Activated T-cell treated with anti-CD3 and anti-CD28 coated beads, Interleukin-2, amount 50 U/mL, for 24 hours (primary cell): Measurements from ENCODE around the gene LRMDA.

Experiments used
- DNase-seq: peaks from one replicate; pipeline ENCODE4 v3.0.0-alpha.2; 2020
- H3K27ac Mint-ChIP-seq: 2 replicates; pipeline ENCODE4 v1.8.0; 2020; ENCODE audit warnings: mild to moderate bottlenecking, mixed read lengths
- H3K27me3 Mint-ChIP-seq: 2 replicates; pipeline ENCODE4 v1.8.0; 2020; ENCODE audit warnings: mixed read lengths
- H3K36me3 Mint-ChIP-seq: 2 replicates; pipeline ENCODE4 v1.8.0; 2020; ENCODE audit warnings: low read depth, mixed read lengths
- H3K4me1 Mint-ChIP-seq: 2 replicates; pipeline ENCODE4 v1.8.0; 2020; ENCODE audit warnings: low read depth, mixed read lengths
- H3K4me3 Mint-ChIP-seq: 2 replicates; pipeline ENCODE4 v1.8.0; 2020; ENCODE audit warnings: mild to moderate bottlenecking, moderate library complexity, mixed read lengths
- H3K9me3 Mint-ChIP-seq: 2 replicates; pipeline ENCODE4 v1.8.0; 2020; ENCODE audit warnings: mixed read lengths

Gene LRMDA

GRCh38 chr10:76088980-76089379 lies 657.6 kb downstream of the LRMDA start:
- no peak for DNase-seq
- Mint-ChIP-seq H3K4me3 (no peak overlapping the region), H3K27ac (no peak overlapping the region), H3K27me3 (peaks cover 2% of the 10 kb centered on the region), H3K9me3 (no peaks in the 10 kb centered on the region), H3K4me1 (peaks cover 7% of the 10 kb centered on the region), H3K36me3 (no peaks in the 10 kb centered on the region)

GRCh38 chr10:76089556-76090180 lies 658.2 kb downstream of the LRMDA start:
- Mint-ChIP-seq H3K27ac (no peak overlapping the region), H3K4me3 (no peak overlapping the region), H3K9me3 (no peaks in the 10 kb centered on the region), H3K4me1 (peaks cover 7% of the 10 kb centered on the region), H3K36me3 (no peaks in the 10 kb centered on the region), H3K27me3 (peaks cover 2% of the 10 kb centered on the region)
- no peak for DNase-seq

GRCh38 chr10:76091926-76092325 lies 660.5 kb downstream of the LRMDA start:
- DNase-seq, result no peak
- Mint-ChIP-seq H3K27ac (no peak overlapping the region), H3K9me3 (no peaks in the 10 kb centered on the region), H3K4me3 (no peak overlapping the region), H3K36me3 (no peaks in the 10 kb centered on the region), H3K4me1 (peaks cover under 1% of the 10 kb centered on the region), H3K27me3 (no peaks in the 10 kb centered on the region)

- Mint-ChIP-seq H3K4me3 (no peak overlapping the region), H3K9me3 (peaks cover 3% of the 10 kb centered on the region), H3K27me3 (no peaks in the 10 kb centered on the region), H3K36me3 (no peaks in the 10 kb centered on the region), H3K27ac (no peak overlapping the region), H3K4me1 (peaks cover 7% of the 10 kb centered on the region)
- no peak for DNase-seq
These were observed 675.2 kb downstream of the LRMDA start for GRCh38 chr10:76106611-76107010.

- Mint-ChIP-seq H3K4me3 (no peak overlapping the region), H3K4me1 (peaks cover 1% of the 10 kb centered on the region), H3K36me3 (no peaks in the 10 kb centered on the region), H3K27me3 (no peaks in the 10 kb centered on the region), H3K27ac (no peak overlapping the region), H3K9me3 (no peaks in the 10 kb centered on the region)
- no peak for DNase-seq
These were observed 677.3 kb downstream of the LRMDA start for GRCh38 chr10:76108563-76109359.

GRCh38 chr10:76111404-76111803 lies 680.0 kb downstream of the LRMDA start:
- Mint-ChIP-seq H3K9me3 (no peaks in the 10 kb centered on the region), H3K27ac (no peak overlapping the region), H3K4me1 (no peaks in the 10 kb centered on the region), H3K27me3 (no peaks in the 10 kb centered on the region), H3K36me3 (no peaks in the 10 kb centered on the region), H3K4me3 (no peak overlapping the region)
- no peak for DNase-seq

GRCh38 chr10:76111986-76112825 lies 680.8 kb downstream of the LRMDA start:
- H3K9me3 Mint-ChIP-seq, result no peaks in the 10 kb centered on the region
- DNase-seq, result no peak
- H3K36me3 Mint-ChIP-seq, result no peaks in the 10 kb centered on the region
- no peak overlapping the region for H3K4me3 Mint-ChIP-seq
- H3K4me1 Mint-ChIP-seq, result no peaks in the 10 kb centered on the region
- no peak overlapping the region for H3K27ac Mint-ChIP-seq
- no peaks in the 10 kb centered on the region for H3K27me3 Mint-ChIP-seq

GRCh38 chr10:76112826-76113150 lies 681.4 kb downstream of the LRMDA start:
- Mint-ChIP-seq H3K27me3 (no peaks in the 10 kb centered on the region), H3K9me3 (no peaks in the 10 kb centered on the region), H3K36me3 (no peaks in the 10 kb centered on the region), H3K4me1 (no peaks in the 10 kb centered on the region), H3K27ac (no peak overlapping the region), H3K4me3 (no peak overlapping the region)
- no peak for DNase-seq

- H3K27ac Mint-ChIP-seq, result no peak overlapping the region
- no peaks in the 10 kb centered on the region for H3K36me3 Mint-ChIP-seq
- H3K4me1 Mint-ChIP-seq, result no peaks in the 10 kb centered on the region
- no peak for DNase-seq
- no peaks in the 10 kb centered on the region for H3K9me3 Mint-ChIP-seq
- H3K27me3 Mint-ChIP-seq, result no peaks in the 10 kb centered on the region
- no peak overlapping the region for H3K4me3 Mint-ChIP-seq
These were observed 682.5 kb downstream of the LRMDA start for GRCh38 chr10:76113952-76114351.

- Mint-ChIP-seq H3K27me3 (no peaks in the 10 kb centered on the region), H3K4me3 (no peak overlapping the region), H3K9me3 (no peaks in the 10 kb centered on the region), H3K4me1 (no peaks in the 10 kb centered on the region), H3K27ac (no peak overlapping the region), H3K36me3 (no peaks in the 10 kb centered on the region)
- no peak for DNase-seq
These were observed 683.2 kb downstream of the LRMDA start for GRCh38 chr10:76114581-76115001.

- no peak overlapping the region for H3K4me3 Mint-ChIP-seq
- no peaks in the 10 kb centered on the region for H3K36me3 Mint-ChIP-seq
- H3K27ac Mint-ChIP-seq, result no peak overlapping the region
- H3K9me3 Mint-ChIP-seq, result no peaks in the 10 kb centered on the region
- no peaks in the 10 kb centered on the region for H3K27me3 Mint-ChIP-seq
- DNase-seq, result no peak
- H3K4me1 Mint-ChIP-seq, result no peaks in the 10 kb centered on the region
These were observed 683.7 kb downstream of the LRMDA start for GRCh38 chr10:76115131-76115470.

- no peaks in the 10 kb centered on the region for H3K9me3 Mint-ChIP-seq
- no peak for DNase-seq
- H3K4me1 Mint-ChIP-seq, result no peaks in the 10 kb centered on the region
- H3K36me3 Mint-ChIP-seq, result no peaks in the 10 kb centered on the region
- no peak overlapping the region for H3K4me3 Mint-ChIP-seq
- H3K27ac Mint-ChIP-seq, result no peak overlapping the region
- H3K27me3 Mint-ChIP-seq, result no peaks in the 10 kb centered on the region
These were observed 684.2 kb downstream of the LRMDA start for GRCh38 chr10:76115471-76116155.

- H3K36me3 Mint-ChIP-seq, result no peaks in the 10 kb centered on the region
- no peaks in the 10 kb centered on the region for H3K9me3 Mint-ChIP-seq
- peaks cover 4% of the 10 kb centered on the region for H3K27me3 Mint-ChIP-seq
- no peak overlapping the region for H3K27ac Mint-ChIP-seq
- no peak overlapping the region for H3K4me3 Mint-ChIP-seq
- H3K4me1 Mint-ChIP-seq, result no peaks in the 10 kb centered on the region
- DNase-seq, result no peak
These were observed 685.1 kb downstream of the LRMDA start for GRCh38 chr10:76116523-76116922.

GRCh38 chr10:76117949-76118348 lies 686.5 kb downstream of the LRMDA start:
- Mint-ChIP-seq H3K27me3 (peaks cover 4% of the 10 kb centered on the region), H3K4me3 (no peak overlapping the region), H3K9me3 (no peaks in the 10 kb centered on the region), H3K27ac (no peak overlapping the region), H3K4me1 (no peaks in the 10 kb centered on the region), H3K36me3 (no peaks in the 10 kb centered on the region)
- DNase-seq, result no peak
